Ascending aorta (tissue), 2 donors: ENCODE data around the gene PPM1M. TPM values are rescaled to one million over a fixed set of nuclear protein-coding genes. Genes with fewer than 3 reads are reported as not detected.

Source experiments
- DNase-seq, 2 donors: peaks; one replicate each; pipeline ENCODE4 v3.0.0-alpha.2; 2019; ENCODE audit warnings: low spot score in 2 of 2
- H3K27ac ChIP-seq, 2 donors: fragments of 200-600 bp; sonication (generic); one replicate each; pipeline ENCODE4 v1.5.1; 2016 to 2017; ENCODE audit warnings: mild to moderate bottlenecking in 1 of 2
- H3K27me3 ChIP-seq: fragments of 200-600 bp; sonication (generic); one replicate; pipeline ENCODE4 v1.5.1; 2017
- H3K36me3 ChIP-seq, 2 donors: fragments of 200-600 bp; sonication (generic); one replicate each; pipeline ENCODE4 v1.5.1; 2016
- H3K4me1 ChIP-seq, 2 donors: fragments of 200-600 bp; sonication (generic); one replicate each; pipeline ENCODE4 v1.5.1; 2016 to 2017; ENCODE audit warnings: mild to moderate bottlenecking in 1 of 2
- H3K4me3 ChIP-seq, 2 donors: fragments of 200-600 bp; sonication (generic); one replicate each; pipeline ENCODE4 v1.5.1; 2016 to 2017; ENCODE audit warnings: mild to moderate bottlenecking in 1 of 2
- H3K9me3 ChIP-seq, 2 donors: fragments of 200-600 bp; sonication (generic); one replicate each; pipeline ENCODE4 v1.5.1; 2016
- CTCF ChIP-seq, 3 experiments: fragments of 200-600 bp in 2 of 3; fragments of 450-650 bp in 1 of 3; sonication (generic) in 2 of 3; IDR thresholded peaks; one replicate each; pipeline ENCODE4 v1.5.1; 2016 to 2019; ENCODE audit warnings: antibody characterized with exemption in 3 of 3, mild to moderate bottlenecking in 1 of 3, moderate library complexity in 1 of 3
- intact Hi-C: fragments of 100-400 bp; cut with DNase I; formaldehyde crosslinking; loops from one replicate; pipeline ENCODE4 v1.15.1; 2023
- total RNA-seq: library from RNA; depleted of rRNA; stranded (reverse); fragments of >200 nt; gene quantifications from one replicate; pipeline ENCODE4 v1.1.0, GENCODE V29; 2016

Gene PPM1M
- total RNA-seq, 1 donor from 2014 or later = 20.3 TPM

GRCh38 chr3:52247409-52248164 lies 2.0 kb downstream of the PPM1M start:
- H3K4me3 ChIP-seq = no peak overlapping the region
- peaks cover 24 to 28% of the 10 kb centered on the region in 2 donors for H3K36me3 ChIP-seq
- peak overlapping the region in 1 of 2 donors; percentile 8 for H3K27ac ChIP-seq
- intact Hi-C loops = no loop called here
- H3K4me1 ChIP-seq = peaks cover 0 to 14% of the 10 kb centered on the region in 2 donors
- peak in 1 of 2 donors; percentile 60 for DNase-seq
- no peaks in the 10 kb centered on the region for H3K27me3 ChIP-seq
- no peaks in the 10 kb centered on the region for H3K9me3 ChIP-seq
- no peak for TF ChIP-seq CTCF (IDR thresholded peaks at IDR 0.05)

- no peak overlapping the region for H3K4me3 ChIP-seq
- no peaks in the 10 kb centered on the region for H3K9me3 ChIP-seq
- DNase-seq = peak in 1 of 2 donors; percentile 57
- peak overlapping the region in 1 of 2 donors; percentile 8 for H3K27ac ChIP-seq
- H3K36me3 ChIP-seq = peaks cover 28 to 31% of the 10 kb centered on the region in 2 donors
- TF ChIP-seq CTCF (IDR thresholded peaks at IDR 0.05) = no peak
- peaks cover 0 to 14% of the 10 kb centered on the region in 2 donors for H3K4me1 ChIP-seq
- no peaks in the 10 kb centered on the region for H3K27me3 ChIP-seq
- intact Hi-C loops = no loop called here
Observed at GRCh38 chr3:52248165-52248541, 2.6 kb downstream of the PPM1M start.

GRCh38 chr3:52248816-52249547 lies 3.4 kb downstream of the PPM1M start:
- Histone ChIP-seq H3K27ac (no peak overlapping the region), H3K36me3 (peaks cover 37 to 39% of the 10 kb centered on the region in 2 donors), H3K9me3 (no peaks in the 10 kb centered on the region), H3K4me3 (no peak overlapping the region), H3K27me3 (no peaks in the 10 kb centered on the region), H3K4me1 (peaks cover 0 to 14% of the 10 kb centered on the region in 2 donors)
- intact Hi-C loops = no loop called here
- peak in 1 of 2 donors; percentile 67 for DNase-seq
- no peak for TF ChIP-seq CTCF (IDR thresholded peaks at IDR 0.05)

- DNase-seq = peak in 1 of 2 donors; percentile 61
- peaks cover 0 to 9% of the 10 kb centered on the region in 2 donors for H3K4me1 ChIP-seq
- H3K4me3 ChIP-seq = no peak overlapping the region
- intact Hi-C loops = no loop called here
- H3K27ac ChIP-seq = no peak overlapping the region
- H3K9me3 ChIP-seq = no peaks in the 10 kb centered on the region
- H3K27me3 ChIP-seq = no peaks in the 10 kb centered on the region
- peaks cover 42 to 44% of the 10 kb centered on the region in 2 donors for H3K36me3 ChIP-seq
- TF ChIP-seq CTCF (IDR thresholded peaks at IDR 0.05) = no peak
Observed at GRCh38 chr3:52249683-52250082, 4.1 kb downstream of the PPM1M start.

- H3K4me3 ChIP-seq = no peak overlapping the region
- peaks cover 45 to 47% of the 10 kb centered on the region in 2 donors for H3K36me3 ChIP-seq
- H3K9me3 ChIP-seq = no peaks in the 10 kb centered on the region
- TF ChIP-seq CTCF (IDR thresholded peaks at IDR 0.05) = no peak
- DNase-seq = peak in 1 of 2 donors; percentile 52
- H3K4me1 ChIP-seq = peaks cover 0 to 6% of the 10 kb centered on the region in 2 donors
- H3K27me3 ChIP-seq = no peaks in the 10 kb centered on the region
- intact Hi-C loops = no loop called here
- H3K27ac ChIP-seq = no peak overlapping the region
Observed at GRCh38 chr3:52250122-52250521, 4.6 kb downstream of the PPM1M start.
